ENCODE measurements around the gene C8B.

Gene C8B

GRCh38 chr1:56897150-56898004 is 68.4 kb downstream of the C8B start:
- DNase-seq = no peak

GRCh38 chr1:56894014-56894413 is 71.8 kb downstream of the C8B start:
- DNase-seq = no peak

GRCh38 chr1:56890229-56890628 is 75.6 kb downstream of the C8B start:
- DNase-seq = no peak

- DNase-seq = no peak
These were observed 84.4 kb downstream of the C8B start for GRCh38 chr1:56881417-56881816.

- no peak for DNase-seq
These were observed 85.0 kb downstream of the C8B start for GRCh38 chr1:56880774-56881173.
